Right atrium auricular region (tissue), 2 donors: ENCODE measurements around the gene AKAP9. TPM values are rescaled to one million over a fixed set of nuclear protein-coding genes. Genes with fewer than 3 reads are reported as not detected.

Source experiments
- DNase-seq: peaks from one replicate; pipeline ENCODE4 v3.0.0-alpha.2; 2019; ENCODE audit warnings: low spot score
- H3K27ac ChIP-seq, 2 donors: fragments of 200-600 bp; sonication (generic); 1 replicate in 1 of 2; 2 replicates in 1 of 2; pipeline ENCODE4 v1.5.1; 2016 to 2019
- H3K27me3 ChIP-seq, 2 donors: fragments of 200-600 bp; sonication (generic); one replicate each; pipeline versions ENCODE4 v1.5.1 to v1.6.0; 2017 to 2019
- H3K36me3 ChIP-seq: fragments of 200-600 bp; sonication (generic); one replicate; pipeline ENCODE4 v1.5.1; 2016
- H3K4me1 ChIP-seq, 2 donors: fragments of 200-600 bp; sonication (generic); one replicate each; pipeline versions ENCODE4 v1.5.1 to v1.6.0; 2017 to 2019
- H3K4me3 ChIP-seq, 2 donors: fragments of 200-600 bp; sonication (generic); 1 replicate in 1 of 2; 2 replicates in 1 of 2; pipeline ENCODE4 v1.5.1; 2017 to 2019; ENCODE audit warnings: mild to moderate bottlenecking in 1 of 2, moderate library complexity in 1 of 2
- H3K9me3 ChIP-seq, 2 donors: fragments of 200-600 bp; sonication (generic); one replicate each; pipeline ENCODE4 v1.5.1; 2019
- total RNA-seq, 2 donors: library from RNA; depleted of rRNA; stranded (reverse); fragments of >200 nt; gene quantifications; one replicate each; pipeline ENCODE4 v1.1.0, GENCODE V29; 2016
- TF ChIP-seq, protein P1 (sequence below), 2 donors: fragments of 200-600 bp; sonication (generic); IDR thresholded peaks; one replicate each; pipeline ENCODE4 v1.5.1; 2019; ENCODE audit warnings: antibody characterized with exemption in 2 of 2

AKAP9 gene
- total RNA-seq, 2 donors from 2014 or later: 28.5 to 41.8 TPM

DNA sequence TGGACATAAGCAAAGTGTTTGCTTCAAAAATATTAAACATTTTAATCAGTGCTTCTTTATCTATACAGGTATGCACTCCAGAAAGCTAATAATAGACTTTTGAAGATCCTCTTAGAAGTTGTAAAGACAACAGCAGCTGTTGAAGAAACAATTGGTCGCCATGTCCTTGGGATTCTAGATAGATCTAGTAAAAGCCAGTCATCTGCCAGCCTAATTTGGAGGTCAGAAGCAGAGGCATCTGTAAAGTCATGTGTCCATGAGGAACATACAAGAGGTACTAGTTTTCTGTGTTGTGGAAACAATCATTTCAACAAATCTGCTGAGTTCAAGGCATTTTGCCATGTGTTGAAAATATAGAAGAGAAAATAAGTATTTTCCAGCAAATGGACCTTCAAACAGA is 104.3 kb downstream of the AKAP9 start:
- Histone ChIP-seq H3K36me3 (peaks cover 30% of the 10 kb centered on the region), H3K27ac (peak overlapping the region in 1 of 2 donors; percentile 75), H3K4me1 (peaks cover 0 to 7% of the 10 kb centered on the region in 2 donors), H3K4me3 (no peak overlapping the region), H3K9me3 (no peaks in the 10 kb centered on the region), H3K27me3 (no peaks in the 10 kb centered on the region)
- TF ChIP-seq, protein P1, sequence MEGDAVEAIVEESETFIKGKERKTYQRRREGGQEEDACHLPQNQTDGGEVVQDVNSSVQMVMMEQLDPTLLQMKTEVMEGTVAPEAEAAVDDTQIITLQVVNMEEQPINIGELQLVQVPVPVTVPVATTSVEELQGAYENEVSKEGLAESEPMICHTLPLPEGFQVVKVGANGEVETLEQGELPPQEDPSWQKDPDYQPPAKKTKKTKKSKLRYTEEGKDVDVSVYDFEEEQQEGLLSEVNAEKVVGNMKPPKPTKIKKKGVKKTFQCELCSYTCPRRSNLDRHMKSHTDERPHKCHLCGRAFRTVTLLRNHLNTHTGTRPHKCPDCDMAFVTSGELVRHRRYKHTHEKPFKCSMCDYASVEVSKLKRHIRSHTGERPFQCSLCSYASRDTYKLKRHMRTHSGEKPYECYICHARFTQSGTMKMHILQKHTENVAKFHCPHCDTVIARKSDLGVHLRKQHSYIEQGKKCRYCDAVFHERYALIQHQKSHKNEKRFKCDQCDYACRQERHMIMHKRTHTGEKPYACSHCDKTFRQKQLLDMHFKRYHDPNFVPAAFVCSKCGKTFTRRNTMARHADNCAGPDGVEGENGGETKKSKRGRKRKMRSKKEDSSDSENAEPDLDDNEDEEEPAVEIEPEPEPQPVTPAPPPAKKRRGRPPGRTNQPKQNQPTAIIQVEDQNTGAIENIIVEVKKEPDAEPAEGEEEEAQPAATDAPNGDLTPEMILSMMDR (IDR thresholded peaks at IDR 0.05): no peak
- DNase-seq: no peak

DNA sequence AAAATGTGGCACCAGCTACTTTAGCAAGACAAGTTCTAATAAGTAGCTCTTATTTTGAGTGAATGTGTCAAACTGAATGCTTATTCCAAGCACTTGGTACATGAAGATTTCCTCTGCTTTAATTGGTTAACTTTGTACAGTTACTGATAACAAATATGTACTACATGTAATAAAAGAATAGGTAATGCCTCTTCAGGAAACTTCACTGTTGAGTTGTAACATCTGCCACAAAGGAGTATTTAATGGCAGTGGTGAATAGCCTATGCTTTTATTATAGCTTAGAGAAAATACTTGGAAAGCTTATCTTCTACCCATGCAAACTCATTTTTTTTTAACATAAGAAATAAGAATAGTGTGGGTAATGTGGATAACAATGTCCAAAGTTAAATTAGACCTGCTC is 111.0 kb downstream of the AKAP9 start:
- TF ChIP-seq, protein P1 (IDR thresholded peaks at IDR 0.05): no peak
- peaks cover 0 to 7% of the 10 kb centered on the region in 2 donors for H3K4me1 ChIP-seq
- no peaks in the 10 kb centered on the region for H3K27me3 ChIP-seq
- DNase-seq: no peak
- H3K27ac ChIP-seq: no peak overlapping the region
- H3K36me3 ChIP-seq: no peaks in the 10 kb centered on the region
- H3K9me3 ChIP-seq: no peaks in the 10 kb centered on the region
- no peak overlapping the region for H3K4me3 ChIP-seq

DNA sequence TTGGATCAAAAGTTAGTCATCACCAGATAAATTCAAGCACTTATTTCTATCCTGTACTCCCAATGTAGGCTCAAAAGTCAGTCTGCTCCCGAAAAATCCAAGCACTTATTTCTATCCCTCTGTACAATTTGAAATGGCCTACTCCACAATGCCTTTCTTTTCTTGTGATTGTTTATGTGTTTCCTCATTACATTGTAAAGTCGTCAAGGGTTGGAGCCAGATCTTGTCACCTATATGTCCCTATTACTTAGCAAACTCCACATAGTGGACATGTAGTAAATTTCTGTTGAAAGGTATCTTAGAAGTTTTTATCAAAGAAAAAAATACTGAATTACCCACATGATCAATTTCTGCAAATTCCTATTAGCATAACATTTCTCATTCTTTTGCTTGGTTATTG is 111.5 kb downstream of the AKAP9 start:
- no peak overlapping the region for H3K4me3 ChIP-seq
- DNase-seq: no peak
- H3K9me3 ChIP-seq: no peaks in the 10 kb centered on the region
- H3K36me3 ChIP-seq: no peaks in the 10 kb centered on the region
- TF ChIP-seq, protein P1 (IDR thresholded peaks at IDR 0.05): no peak
- no peak overlapping the region for H3K27ac ChIP-seq
- peaks cover 0 to 11% of the 10 kb centered on the region in 2 donors for H3K4me1 ChIP-seq
- no peaks in the 10 kb centered on the region for H3K27me3 ChIP-seq

DNA sequence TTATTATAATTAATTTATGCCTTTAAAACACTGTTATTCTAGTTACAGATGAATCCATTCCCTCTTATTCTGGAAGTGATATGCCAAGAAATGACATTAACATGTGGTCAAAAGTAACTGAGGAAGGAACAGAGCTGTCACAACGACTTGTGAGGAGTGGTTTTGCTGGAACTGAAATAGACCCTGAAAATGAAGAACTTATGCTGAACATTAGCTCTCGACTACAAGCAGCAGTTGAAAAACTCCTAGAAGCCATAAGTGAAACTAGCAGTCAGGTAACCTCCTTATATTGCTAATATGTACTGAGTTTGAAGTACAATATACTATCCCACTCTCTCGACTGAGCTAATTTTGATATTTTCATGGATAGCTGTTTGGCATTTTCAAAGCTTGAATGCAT is 112.0 kb downstream of the AKAP9 start:
- H3K9me3 ChIP-seq: no peaks in the 10 kb centered on the region
- H3K36me3 ChIP-seq: no peaks in the 10 kb centered on the region
- no peak overlapping the region for H3K27ac ChIP-seq

DNA sequence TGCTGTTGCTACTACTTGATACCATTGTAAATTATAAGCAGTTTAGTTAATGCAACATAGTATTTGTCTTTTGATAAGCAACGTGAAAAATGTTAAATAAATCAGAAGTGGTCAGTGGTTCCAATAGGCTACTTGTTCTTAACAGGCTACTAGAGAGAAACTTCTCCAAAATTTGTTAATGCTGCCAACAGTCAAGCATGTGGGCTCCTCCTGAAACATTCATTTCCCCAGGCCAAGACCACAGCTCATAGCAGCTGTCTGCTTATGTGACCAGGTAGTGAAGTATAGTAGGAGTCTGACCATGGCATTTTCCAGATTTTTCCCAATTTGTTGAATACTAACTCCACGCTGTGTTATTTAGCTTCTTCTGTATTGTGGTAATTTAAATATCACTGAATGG is 112.7 kb downstream of the AKAP9 start:
- Histone ChIP-seq H3K4me1 (peaks cover 0 to 23% of the 10 kb centered on the region in 2 donors), H3K36me3 (no peaks in the 10 kb centered on the region), H3K27me3 (no peaks in the 10 kb centered on the region), H3K4me3 (no peak overlapping the region), H3K27ac (no peak overlapping the region), H3K9me3 (no peaks in the 10 kb centered on the region)
- DNase-seq: no peak
- TF ChIP-seq, protein P1 (IDR thresholded peaks at IDR 0.05): no peak

More for the DNA sequence above, 112.0 kb downstream of the AKAP9 start:
- no peak overlapping the region for H3K4me3 ChIP-seq
- H3K27me3 ChIP-seq: no peaks in the 10 kb centered on the region
- no peak for DNase-seq
- H3K4me1 ChIP-seq: peaks cover 0 to 17% of the 10 kb centered on the region in 2 donors
- TF ChIP-seq, protein P1 (IDR thresholded peaks at IDR 0.05): no peak

DNA sequence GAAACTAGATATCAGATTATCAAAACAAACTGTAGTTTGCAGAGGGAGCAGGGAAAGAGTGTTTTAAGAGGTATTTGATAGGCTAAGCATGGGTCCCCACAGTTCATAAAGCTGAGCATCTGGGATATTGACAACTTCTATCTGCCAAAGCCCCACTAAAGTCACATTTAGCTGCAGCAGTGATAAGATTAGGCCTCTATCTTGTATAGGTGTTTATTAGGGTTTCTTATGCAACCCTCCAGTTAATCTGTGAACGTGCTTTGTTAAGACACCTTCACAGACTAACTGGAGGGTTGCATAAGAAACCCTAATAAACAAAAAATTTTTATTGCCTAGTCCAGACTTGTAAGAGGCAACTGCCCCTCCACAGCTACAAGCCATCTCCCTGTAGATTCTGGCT is 115.6 kb downstream of the AKAP9 start:
- Histone ChIP-seq H3K9me3 (no peaks in the 10 kb centered on the region), H3K4me1 (peaks cover 0 to 24% of the 10 kb centered on the region in 2 donors)
- TF ChIP-seq, protein P1 (IDR thresholded peaks at IDR 0.05): no peak

More for the DNA sequence above, 115.6 kb downstream of the AKAP9 start:
- H3K27me3 ChIP-seq: no peaks in the 10 kb centered on the region
- no peaks in the 10 kb centered on the region for H3K36me3 ChIP-seq
- H3K27ac ChIP-seq: no peak overlapping the region
- DNase-seq: no peak
- no peak overlapping the region for H3K4me3 ChIP-seq
